GM18499 (cell line): Measurements from ENCODE around the gene GPR42.
"Not testable (repeated sequence)": the region's sequence is repeated elsewhere in the genome, so short reads cannot be mapped to it uniquely, and the experiment has no call there.

Experiments
- ATAC-seq: cut with Tn5 transposase; IDR thresholded peaks from one replicate; pipeline ENCODE4 v1.9.1; 2021; ENCODE audit warnings: moderate number of reproducible peaks; ENCODE audit not compliant: insufficient read depth, unreplicated experiment

The GPR42 gene

GRCh38 chr19:35346193-35347052 lies 24.4 kb upstream of the GPR42 start:
- ATAC-seq, result no peak

- ATAC-seq, result no peak
Observed at GRCh38 chr19:35347171-35347929, 23.5 kb upstream of the GPR42 start, which contains the start of gene FFAR1. Gene FFAR1 (plus strand): TSS chr19:35347902. CDS start chr19:35351552, 3,650 bp downstream.

- ATAC-seq, result no peak
Observed at GRCh38 chr19:35347930-35348298, 23.0 kb upstream of the GPR42 start.

- no peak for ATAC-seq
Observed at GRCh38 chr19:35348911-35349611, 21.8 kb upstream of the GPR42 start.

- ATAC-seq, result no peak
Observed at GRCh38 chr19:35349614-35350521, 21.0 kb upstream of the GPR42 start.

- ATAC-seq, result no peak
Observed at GRCh38 chr19:35350591-35350990, 20.3 kb upstream of the GPR42 start.

- ATAC-seq, result no peak
Observed at GRCh38 chr19:35351411-35352176, 19.3 kb upstream of the GPR42 start.

GRCh38 chr19:35352177-35352447 lies 18.8 kb upstream of the GPR42 start:
- no peak for ATAC-seq

GRCh38 chr19:35352448-35353304 lies 18.2 kb upstream of the GPR42 start:
- ATAC-seq, result no peak

- ATAC-seq, result no peak
Observed at GRCh38 chr19:35353635-35354034, 17.2 kb upstream of the GPR42 start.

- no peak for ATAC-seq
Observed at GRCh38 chr19:35354898-35355297, 16.0 kb upstream of the GPR42 start.

- ATAC-seq, result no peak
Observed at GRCh38 chr19:35355791-35356460, 14.9 kb upstream of the GPR42 start.

GRCh38 chr19:35357867-35358573 lies 12.8 kb upstream of the GPR42 start, which contains the start of gene FFAR3:
Gene FFAR3 (plus strand): TSS chr19:35358460. CDS start chr19:35358891, 431 bp downstream.
- ATAC-seq, result no peak

- not testable (repeated sequence) for ATAC-seq
Observed at GRCh38 chr19:35358834-35359233, 12.0 kb upstream of the GPR42 start.

GRCh38 chr19:35359395-35359794 lies 11.5 kb upstream of the GPR42 start:
- not testable (repeated sequence) for ATAC-seq

- ATAC-seq, result not testable (repeated sequence)
Observed at GRCh38 chr19:35360081-35360480, 10.8 kb upstream of the GPR42 start.

- ATAC-seq, result no peak
Observed at GRCh38 chr19:35360880-35361420, 9.9 kb upstream of the GPR42 start.
